Fibroblast of lung (primary cell): ENCODE results near the gene ZFR2. TPM values are rescaled to one million over a fixed set of nuclear protein-coding genes. Genes with fewer than 3 reads are reported as not detected.

Experiments used
- DNase-seq, 2 donors: peaks; one replicate each; pipeline versions ENCODE4 v3.0.0 to v3.0.0-alpha.2; 2010; ENCODE audit warnings: low read depth in 2 of 2
- H2AFZ ChIP-seq: 2 replicates; pipeline ENCODE4 v1.5.1; 2012; ENCODE audit warnings: low read length, control low read depth, inconsistent platforms
- H3K27ac ChIP-seq: 2 replicates; pipeline ENCODE4 v1.5.1; 2011; ENCODE audit warnings: low read length, control low read depth; ENCODE audit not compliant: insufficient read depth
- H3K27me3 ChIP-seq: 2 replicates; pipeline ENCODE4 v1.5.1; 2011; ENCODE audit warnings: mild to moderate bottlenecking, low read length; ENCODE audit not compliant: control insufficient read depth, insufficient read depth
- H3K36me3 ChIP-seq: 2 replicates; pipeline ENCODE4 v1.5.1; 2011; ENCODE audit warnings: low read length; ENCODE audit not compliant: control insufficient read depth, insufficient read depth
- H3K4me1 ChIP-seq: 2 replicates; pipeline ENCODE4 v1.5.1; 2011; ENCODE audit warnings: low read length; ENCODE audit not compliant: control insufficient read depth, insufficient read depth; ENCODE audit errors: extremely low read depth
- H3K4me2 ChIP-seq: 2 replicates; pipeline ENCODE4 v1.5.1; 2011; ENCODE audit warnings: low read length, control low read depth; ENCODE audit not compliant: insufficient read depth; ENCODE audit errors: extremely low read depth
- H3K4me3 ChIP-seq, 4 experiments: fragments of 200-600 bp in 1 of 4; sonication (generic) in 1 of 4; replicated peaks in 1 of 4; 2 replicates each; pipeline ENCODE4 v1.5.1; 2011 to 2016; ENCODE audit warnings: low read length in 4 of 4, low read depth in 3 of 4, mild to moderate bottlenecking in 3 of 4, control low read depth in 2 of 4, inconsistent platforms in 1 of 4, mixed read lengths in 1 of 4; ENCODE audit not compliant: insufficient read depth in 1 of 4; ENCODE audit errors: control extremely low read depth in 1 of 4
- H3K79me2 ChIP-seq: 2 replicates; pipeline ENCODE4 v1.5.1; 2012; ENCODE audit warnings: mild to moderate bottlenecking, low read length, inconsistent platforms; ENCODE audit not compliant: control insufficient read depth, insufficient read depth
- H3K9ac ChIP-seq: 2 replicates; pipeline ENCODE4 v1.5.1; 2011; ENCODE audit warnings: mild to moderate bottlenecking, low read length, control low read depth; ENCODE audit not compliant: insufficient read depth
- H3K9me3 ChIP-seq: 2 replicates; pipeline ENCODE4 v1.5.1; 2012; ENCODE audit warnings: low read depth, low read length; ENCODE audit not compliant: control insufficient read depth, insufficient read depth
- H4K20me1 ChIP-seq: 2 replicates; pipeline ENCODE4 v1.5.1; 2011; ENCODE audit warnings: low read length; ENCODE audit not compliant: control insufficient read depth, insufficient read depth; ENCODE audit errors: extremely low read depth
- EZH2 ChIP-seq: IDR thresholded peaks from 2 replicates; pipeline ENCODE4 v1.5.1; 2012; ENCODE audit warnings: low read length, control low read depth, mild to moderate bottlenecking; ENCODE audit errors: missing control alignments
- polyA plus RNA-seq, 2 donors: library from polyadenylated mRNA; depleted of rRNA in 1 of 2; stranded (reverse) in 1 of 2; unstranded in 1 of 2; fragments of >200 nt; gene quantifications; 2 replicates each; pipeline ENCODE4 v1.2.1, GENCODE V29; 2011 to 2012; ENCODE audit warnings: missing spikeins in 1 of 2
- total RNA-seq: library from RNA; depleted of rRNA; stranded (reverse); fragments of >200 nt; gene quantifications from 2 replicates; pipeline ENCODE4 v1.2.1, GENCODE V29; 2014
- TF ChIP-seq, protein P1 (sequence below), 2 donors: IDR thresholded peaks in 1 of 2; conservative IDR thresholded peaks in 1 of 2; 1 replicate in 1 of 2; 2 replicates in 1 of 2; pipeline ENCODE4 v1.5.1; 2011 to 2012; ENCODE audit warnings: low read length in 2 of 2, control low read depth in 1 of 2, inconsistent platforms in 1 of 2, low read depth in 1 of 2, mild to moderate bottlenecking in 1 of 2

The ZFR2 gene
- total and polyA plus RNA-seq, 2 donors (not counting 1 experiment from before 2014, with no cell fraction given): not detected

GRCh38 chr19:3873151-3873550, 4.3 kb upstream of the ZFR2 start:
- no peak for DNase-seq
- H3K27me3 ChIP-seq: peaks cover 5% of the 10 kb centered on the region

DNA sequence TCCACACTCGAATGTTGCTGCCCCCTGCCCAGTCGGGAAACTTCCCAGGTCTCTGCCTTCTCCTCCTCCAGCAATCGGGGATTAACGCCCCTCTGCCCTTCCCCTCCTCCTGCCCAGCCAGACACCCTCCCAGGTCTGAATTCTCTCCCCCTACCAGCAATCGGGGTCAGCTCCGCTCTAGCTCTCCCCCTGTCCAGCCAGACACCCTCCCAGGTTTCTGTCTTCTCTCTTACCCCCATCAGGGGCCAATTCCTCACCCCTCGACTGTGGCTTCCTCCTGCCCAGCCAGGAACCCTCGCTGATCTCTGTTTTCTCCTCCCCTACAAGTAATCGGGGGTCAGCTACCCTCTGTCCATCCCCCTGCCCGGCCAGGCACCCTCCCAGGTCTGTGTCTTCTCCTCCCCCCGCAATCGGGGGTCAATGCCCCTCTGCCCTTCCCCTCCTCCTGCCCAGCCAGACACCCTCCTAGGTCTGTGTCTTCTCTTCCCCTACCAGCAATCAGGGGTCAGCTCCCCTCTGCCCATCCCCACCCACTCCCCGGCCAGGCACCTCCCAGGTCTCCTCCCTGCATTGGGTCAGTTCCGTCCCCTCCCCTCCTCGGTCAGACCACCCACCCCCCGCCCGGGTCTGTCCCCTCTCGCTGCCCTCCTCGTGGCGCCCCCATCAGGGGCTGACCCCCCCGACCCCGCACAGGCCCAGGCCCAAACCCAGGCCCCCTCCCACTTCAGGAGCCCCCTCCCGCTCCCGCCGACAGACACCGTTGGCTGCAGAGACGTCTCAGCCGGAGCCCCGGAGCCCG, 668 bp downstream of the ZFR2 start:
- DNase-seq: no peak
- Histone ChIP-seq H3K4me1 (no peaks in the 10 kb centered on the region), H3K9ac (no peak overlapping the region), H3K4me3 (no peak overlapping the region), H3K4me2 (no peak overlapping the region), H2AFZ (no peak overlapping the region), H3K27me3 (peaks cover 10% of the 10 kb centered on the region), H4K20me1 (no peaks in the 10 kb centered on the region), H3K27ac (no peak overlapping the region), H3K36me3 (no peaks in the 10 kb centered on the region), H3K9me3 (no peaks in the 10 kb centered on the region), H3K79me2 (no peaks in the 10 kb centered on the region)
- TF ChIP-seq, protein P1, sequence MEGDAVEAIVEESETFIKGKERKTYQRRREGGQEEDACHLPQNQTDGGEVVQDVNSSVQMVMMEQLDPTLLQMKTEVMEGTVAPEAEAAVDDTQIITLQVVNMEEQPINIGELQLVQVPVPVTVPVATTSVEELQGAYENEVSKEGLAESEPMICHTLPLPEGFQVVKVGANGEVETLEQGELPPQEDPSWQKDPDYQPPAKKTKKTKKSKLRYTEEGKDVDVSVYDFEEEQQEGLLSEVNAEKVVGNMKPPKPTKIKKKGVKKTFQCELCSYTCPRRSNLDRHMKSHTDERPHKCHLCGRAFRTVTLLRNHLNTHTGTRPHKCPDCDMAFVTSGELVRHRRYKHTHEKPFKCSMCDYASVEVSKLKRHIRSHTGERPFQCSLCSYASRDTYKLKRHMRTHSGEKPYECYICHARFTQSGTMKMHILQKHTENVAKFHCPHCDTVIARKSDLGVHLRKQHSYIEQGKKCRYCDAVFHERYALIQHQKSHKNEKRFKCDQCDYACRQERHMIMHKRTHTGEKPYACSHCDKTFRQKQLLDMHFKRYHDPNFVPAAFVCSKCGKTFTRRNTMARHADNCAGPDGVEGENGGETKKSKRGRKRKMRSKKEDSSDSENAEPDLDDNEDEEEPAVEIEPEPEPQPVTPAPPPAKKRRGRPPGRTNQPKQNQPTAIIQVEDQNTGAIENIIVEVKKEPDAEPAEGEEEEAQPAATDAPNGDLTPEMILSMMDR (conservative IDR thresholded peaks at IDR 0.05 in 1 of 2, IDR thresholded peaks at IDR 0.05 in 1 of 2; ENCODE audit: low read depth in 1 of 2, low read length in 2 of 2): no peak
- TF ChIP-seq EZH2: peak; percentile 67

More at GRCh38 chr19:3873151-3873550, 4.3 kb upstream of the ZFR2 start:
- no peak overlapping the region for H3K4me3 ChIP-seq
- H2AFZ ChIP-seq: no peak overlapping the region
- TF ChIP-seq EZH2: no peak
- TF ChIP-seq, protein P1 (conservative IDR thresholded peaks at IDR 0.05 in 1 of 2, IDR thresholded peaks at IDR 0.05 in 1 of 2; ENCODE audit: low read depth in 1 of 2, low read length in 2 of 2): no peak
- H3K9me3 ChIP-seq: no peaks in the 10 kb centered on the region
- H3K27ac ChIP-seq: no peak overlapping the region
- H3K9ac ChIP-seq: no peak overlapping the region
- H3K79me2 ChIP-seq: no peaks in the 10 kb centered on the region
- no peak overlapping the region for H3K4me2 ChIP-seq
- H3K36me3 ChIP-seq: no peaks in the 10 kb centered on the region
- no peaks in the 10 kb centered on the region for H4K20me1 ChIP-seq
- H3K4me1 ChIP-seq: no peaks in the 10 kb centered on the region

- DNase-seq: no peak
- no peaks in the 10 kb centered on the region for H3K36me3 ChIP-seq
- H3K79me2 ChIP-seq: no peaks in the 10 kb centered on the region
- no peak overlapping the region for H3K4me3 ChIP-seq
- no peaks in the 10 kb centered on the region for H4K20me1 ChIP-seq
- H3K4me2 ChIP-seq: no peak overlapping the region
- peaks cover 10% of the 10 kb centered on the region for H3K27me3 ChIP-seq
- H3K9me3 ChIP-seq: no peaks in the 10 kb centered on the region
- H3K4me1 ChIP-seq: no peaks in the 10 kb centered on the region
- H3K27ac ChIP-seq: no peak overlapping the region
- no peak overlapping the region for H2AFZ ChIP-seq
- TF ChIP-seq, protein P1 (conservative IDR thresholded peaks at IDR 0.05 in 1 of 2, IDR thresholded peaks at IDR 0.05 in 1 of 2; ENCODE audit: low read depth in 1 of 2, low read length in 2 of 2): no peak
- peak; percentile 55 for TF ChIP-seq EZH2
- H3K9ac ChIP-seq: no peak overlapping the region
Observed at GRCh38 chr19:3866910-3867638, 1.8 kb downstream of the ZFR2 start.
